GM12872 (cell line): ENCODE data around the gene PNKP.

Source experiments
- TF ChIP-seq, protein P1 (sequence below): IDR thresholded peaks from 3 replicates; pipeline ENCODE4 v1.5.1; 2011; ENCODE audit warnings: low read depth, mild to moderate bottlenecking, low read length, moderate library complexity; ENCODE audit not compliant: insufficient read depth

PNKP gene

DNA sequence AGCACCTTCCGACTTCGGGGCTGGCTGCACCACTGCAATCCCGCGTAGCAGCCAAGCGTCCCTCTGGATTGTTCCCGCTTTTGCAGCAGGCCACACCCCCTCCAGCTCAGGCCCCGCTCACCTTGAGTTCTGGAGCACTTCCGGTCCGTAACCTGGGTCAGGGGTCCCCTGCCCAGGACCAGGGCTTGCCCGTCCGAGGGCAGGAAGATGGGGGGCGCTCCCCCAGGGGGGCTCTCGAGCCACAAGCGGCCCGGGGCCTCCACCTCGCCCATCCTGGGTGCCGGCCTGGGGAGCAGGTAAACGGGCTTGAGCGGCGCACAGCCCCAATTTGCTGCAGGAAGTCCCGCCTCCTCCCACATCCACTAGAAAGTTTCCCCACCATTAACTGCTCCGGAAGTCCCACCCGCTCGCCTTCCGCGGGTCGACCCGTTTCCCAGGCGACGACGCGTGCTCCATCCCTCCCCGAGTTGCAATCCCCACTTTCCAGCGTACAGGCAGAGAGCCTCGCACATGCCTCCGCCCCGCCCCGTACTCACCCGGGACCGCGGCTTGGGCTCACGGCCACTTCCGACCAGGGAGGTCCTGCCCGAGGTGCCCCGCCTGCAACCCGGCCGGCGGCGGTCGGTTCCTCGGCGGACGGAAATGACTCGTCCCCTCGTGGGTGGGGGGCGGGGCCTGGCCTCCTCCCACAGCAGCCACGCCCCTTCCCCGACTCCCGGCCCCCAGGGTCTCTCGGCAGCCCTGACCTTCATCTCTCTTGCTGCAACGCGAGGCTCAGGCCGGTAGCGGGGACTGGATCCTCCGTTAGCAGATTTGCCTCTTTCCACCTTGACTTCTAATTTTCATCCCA lies at the start of gene PNKP:
Gene PNKP, minus strand, starts transcription at position 644 of the 850 bp plus-strand sequence. Its CDS starts 372 bp downstream, at position 272.
- TF ChIP-seq, protein P1, sequence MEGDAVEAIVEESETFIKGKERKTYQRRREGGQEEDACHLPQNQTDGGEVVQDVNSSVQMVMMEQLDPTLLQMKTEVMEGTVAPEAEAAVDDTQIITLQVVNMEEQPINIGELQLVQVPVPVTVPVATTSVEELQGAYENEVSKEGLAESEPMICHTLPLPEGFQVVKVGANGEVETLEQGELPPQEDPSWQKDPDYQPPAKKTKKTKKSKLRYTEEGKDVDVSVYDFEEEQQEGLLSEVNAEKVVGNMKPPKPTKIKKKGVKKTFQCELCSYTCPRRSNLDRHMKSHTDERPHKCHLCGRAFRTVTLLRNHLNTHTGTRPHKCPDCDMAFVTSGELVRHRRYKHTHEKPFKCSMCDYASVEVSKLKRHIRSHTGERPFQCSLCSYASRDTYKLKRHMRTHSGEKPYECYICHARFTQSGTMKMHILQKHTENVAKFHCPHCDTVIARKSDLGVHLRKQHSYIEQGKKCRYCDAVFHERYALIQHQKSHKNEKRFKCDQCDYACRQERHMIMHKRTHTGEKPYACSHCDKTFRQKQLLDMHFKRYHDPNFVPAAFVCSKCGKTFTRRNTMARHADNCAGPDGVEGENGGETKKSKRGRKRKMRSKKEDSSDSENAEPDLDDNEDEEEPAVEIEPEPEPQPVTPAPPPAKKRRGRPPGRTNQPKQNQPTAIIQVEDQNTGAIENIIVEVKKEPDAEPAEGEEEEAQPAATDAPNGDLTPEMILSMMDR = no peak

DNA sequence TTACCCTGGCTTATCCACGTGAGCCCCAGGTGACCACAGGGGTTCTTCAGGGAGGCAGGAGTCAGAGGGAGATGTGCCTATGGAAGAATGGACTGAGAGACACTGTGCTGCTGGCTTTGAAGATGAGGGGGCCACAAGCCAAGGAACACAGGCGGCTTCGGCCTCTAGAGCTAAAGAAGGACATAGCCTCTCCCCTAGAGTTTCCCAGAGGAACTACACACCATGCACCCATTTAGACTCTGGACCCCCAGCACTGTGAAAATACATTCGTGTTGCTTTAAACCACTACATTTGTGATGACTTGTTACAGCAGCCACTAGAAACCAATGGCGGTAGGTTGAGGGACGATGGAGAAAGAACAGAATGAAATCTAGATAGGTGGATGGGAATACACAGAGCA lies 47.9 kb upstream of the PNKP start:
- TF ChIP-seq, protein P1 = peak; percentile 53; the same call in 2 of the 3 replicates

DNA sequence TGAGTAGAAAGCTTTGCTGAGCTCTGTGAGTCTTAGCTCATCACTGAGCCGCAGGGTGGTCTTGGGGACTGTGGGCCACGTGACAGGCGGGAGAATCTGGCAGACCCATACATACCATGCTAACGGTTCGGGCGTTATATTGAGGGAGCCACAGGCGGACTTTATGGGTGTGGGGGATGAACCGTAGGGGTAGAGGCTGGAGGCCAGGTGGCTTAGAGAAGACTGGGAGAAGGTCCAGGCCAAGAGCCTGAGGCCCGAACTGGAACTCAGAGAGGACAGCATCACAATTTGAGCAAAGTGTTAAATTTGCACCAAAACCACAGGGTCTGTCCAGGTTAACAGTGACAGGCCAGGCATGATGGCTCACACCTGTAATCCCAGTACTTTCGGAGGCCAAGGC lies 46.3 kb upstream of the PNKP start:
- TF ChIP-seq, protein P1 = no peak

DNA sequence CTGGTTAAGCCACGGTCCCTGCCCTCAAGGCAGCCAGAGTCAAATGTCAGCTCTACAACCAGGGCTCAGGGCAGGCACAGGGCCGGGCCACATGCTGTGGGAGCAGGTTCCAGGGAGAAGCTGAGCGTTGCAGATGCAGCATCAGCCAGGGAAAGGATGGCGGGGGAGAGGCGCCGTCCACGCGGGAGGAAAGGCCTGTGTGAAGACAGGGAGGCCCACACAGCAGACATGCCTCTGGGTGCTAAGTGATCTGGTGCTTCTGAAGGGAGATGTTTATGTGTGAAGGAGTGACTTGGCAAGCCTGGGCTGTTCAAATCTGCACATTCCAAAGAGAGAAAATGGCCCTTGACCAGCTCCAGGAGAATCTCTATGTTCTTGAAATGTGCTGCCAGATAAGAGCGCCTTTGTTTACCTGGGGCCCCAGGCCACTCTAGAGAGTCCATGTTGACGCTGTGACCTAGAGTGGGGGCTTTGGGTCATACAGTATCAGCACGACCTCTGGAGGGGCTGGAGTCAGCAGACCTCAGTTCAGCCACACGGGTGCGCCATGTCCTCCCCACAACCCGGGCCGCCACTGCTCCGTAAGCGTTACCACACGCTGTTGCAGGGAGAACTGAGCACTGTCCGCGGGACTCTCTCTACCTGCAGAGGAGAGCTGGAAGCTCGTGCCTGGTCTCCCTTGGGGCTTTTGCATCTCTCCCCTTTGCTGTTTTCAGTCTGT lies 45.7 kb upstream of the PNKP start:
- TF ChIP-seq, protein P1 = peak; percentile 71

DNA sequence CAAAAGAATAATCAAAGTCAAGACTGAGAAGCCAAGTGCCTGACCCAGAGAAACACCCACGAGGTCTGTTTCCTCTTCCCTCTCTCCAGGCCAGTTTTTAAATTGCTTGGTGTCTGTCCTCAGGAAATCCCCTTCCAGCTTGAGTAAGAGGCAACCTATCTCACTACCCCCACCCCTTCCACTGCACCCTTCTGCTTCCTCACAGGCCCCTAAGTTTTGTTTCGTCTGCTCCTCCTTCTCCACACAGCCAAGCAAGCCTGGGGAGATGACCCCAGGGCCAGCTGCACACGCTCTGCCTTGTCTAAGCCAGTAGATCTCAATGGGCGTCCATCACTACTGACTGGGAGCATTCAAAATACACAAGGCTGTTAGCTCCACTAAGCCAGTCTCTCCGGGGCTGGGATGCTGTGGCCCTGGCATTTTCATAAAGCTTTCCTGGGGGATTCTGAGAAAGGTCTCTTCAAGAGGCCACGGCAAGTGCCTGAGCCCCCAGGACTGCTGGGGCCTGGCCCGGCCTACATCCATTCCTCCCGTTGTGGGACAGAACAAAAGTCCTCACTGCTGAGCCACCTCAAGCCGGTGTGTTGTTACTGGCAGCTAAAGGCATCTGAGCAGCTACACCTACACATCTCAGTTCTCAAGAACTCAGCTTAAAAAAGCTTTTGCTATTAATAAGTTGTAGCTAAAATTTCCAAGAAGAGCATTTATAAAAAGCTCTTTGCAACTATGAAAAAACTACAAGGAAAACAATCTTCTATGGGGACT lies 44.2 kb upstream of the PNKP start:
- TF ChIP-seq, protein P1 = no peak

DNA sequence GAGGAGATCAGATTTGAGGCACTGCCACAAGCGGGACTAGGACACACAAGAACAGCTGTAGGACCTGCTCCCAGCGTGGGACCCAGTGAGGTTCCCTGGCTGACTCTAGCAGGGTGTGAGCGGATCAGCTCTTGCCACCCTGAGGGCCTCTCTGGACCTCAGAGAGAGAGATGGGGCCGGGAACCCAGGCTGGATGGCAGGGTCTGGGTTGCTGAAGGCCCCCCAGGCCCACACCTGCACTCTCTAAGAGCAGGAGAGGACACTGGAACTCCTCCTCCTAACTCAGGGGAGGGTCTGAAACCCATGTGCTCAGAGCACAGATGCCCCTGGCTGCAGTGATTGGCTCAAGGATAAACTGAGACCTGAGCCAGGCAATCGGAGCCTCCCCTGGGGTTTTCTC lies 42.8 kb upstream of the PNKP start:
- TF ChIP-seq, protein P1 = no peak
